ENCODE measurements around the gene CCL13.

- no peak for TF ChIP-seq POLR2A (IDR thresholded peaks at IDR 0.05; ENCODE audit: extremely low read depth, insufficient read length)
- TF ChIP-seq CTCF (IDR thresholded peaks at IDR 0.05; ENCODE audit: low read depth, low read length): no peak
Measured at GRCh38 chr17:34360601-34361270, 4.5 kb downstream of the CCL13 start.
